MM.1S (cell line): Measurements from ENCODE around the gene FBXO34.

ENCODE experiments used
- DNase-seq: peaks from one replicate; pipeline ENCODE4 v3.0.0-alpha.2; 2015
- H2AFZ ChIP-seq: fragments of 300-600 bp; sonication (generic); 2 replicates; pipeline ENCODE4 v1.6.0; 2016; ENCODE audit warnings: antibody characterized with exemption, low read length
- H3F3A ChIP-seq: fragments of 300-600 bp; sonication (generic); 2 replicates; pipeline ENCODE4 v1.6.1; 2016; ENCODE audit warnings: mild to moderate bottlenecking, antibody characterized with exemption, low read length, moderate library complexity, mixed read lengths; ENCODE audit not compliant: insufficient read depth
- H3K27ac ChIP-seq: fragments of 300-600 bp; sonication (generic); 2 replicates; pipeline ENCODE4 v1.5.1; 2016; ENCODE audit warnings: mild to moderate bottlenecking, low read length
- H3K27me3 ChIP-seq: fragments of 300-600 bp; sonication (generic); replicated peaks from 2 replicates; pipeline ENCODE4 v1.6.0; 2016; ENCODE audit warnings: low read length; ENCODE audit not compliant: insufficient read depth
- H3K36me3 ChIP-seq: fragments of 300-600 bp; sonication (generic); replicated peaks from 2 replicates; pipeline ENCODE4 v1.6.1; 2016; ENCODE audit warnings: mild to moderate bottlenecking, low read length, mixed read lengths; ENCODE audit not compliant: insufficient read depth
- H3K4me1 ChIP-seq: fragments of 300-600 bp; sonication (generic); 2 replicates; pipeline ENCODE4 v1.6.1; 2016; ENCODE audit warnings: low read length, mixed read lengths
- H3K4me2 ChIP-seq: fragments of 300-600 bp; sonication (generic); 2 replicates; pipeline ENCODE4 v1.6.0; 2016; ENCODE audit warnings: low read depth, low read length
- H3K4me3 ChIP-seq: fragments of 300-600 bp; sonication (generic); 2 replicates; pipeline ENCODE4 v1.5.1; 2016; ENCODE audit warnings: low read length, mixed read lengths
- H3K79me2 ChIP-seq: fragments of 300-600 bp; sonication (generic); 2 replicates; pipeline ENCODE4 v1.6.1; 2016; ENCODE audit warnings: mixed run types, low read length, mixed read lengths
- H3K9ac ChIP-seq: fragments of 300-600 bp; sonication (generic); 2 replicates; pipeline ENCODE4 v1.6.1; 2016; ENCODE audit warnings: low read length, mixed read lengths
- H3K9me2 ChIP-seq: fragments of 300-600 bp; sonication (generic); replicated peaks from 2 replicates; pipeline ENCODE4 v1.6.1; 2016; ENCODE audit warnings: mild to moderate bottlenecking, low read length, mixed read lengths; ENCODE audit not compliant: insufficient read depth
- H3K9me3 ChIP-seq: fragments of 300-600 bp; sonication (generic); replicated peaks from 2 replicates; pipeline ENCODE4 v1.6.1; 2016; ENCODE audit warnings: mild to moderate bottlenecking, low read length, mixed read lengths; ENCODE audit not compliant: insufficient read depth
- H4K20me1 ChIP-seq: fragments of 300-600 bp; sonication (generic); 2 replicates; pipeline ENCODE4 v1.6.1; 2016; ENCODE audit warnings: mild to moderate bottlenecking, low read length, moderate library complexity, mixed read lengths; ENCODE audit not compliant: insufficient read depth
- CTCF ChIP-seq: fragments of 300-600 bp; sonication (generic); IDR thresholded peaks from 2 replicates; pipeline ENCODE4 v1.5.1; 2016; ENCODE audit warnings: antibody characterized with exemption, low read length, mixed read lengths
- EZH2 ChIP-seq: fragments of 300-600 bp; sonication (generic); optimal IDR thresholded peaks from 2 replicates; pipeline ENCODE3; 2017; ENCODE audit warnings: low read depth, mild to moderate bottlenecking, antibody characterized with exemption, low read length, mixed read lengths
- EZH2phosphoT487 ChIP-seq: fragments of 300-600 bp; sonication (generic); IDR thresholded peaks from 2 replicates; pipeline ENCODE4 v1.6.1; 2018; ENCODE audit warnings: antibody characterized with exemption, low read length

Gene FBXO34

GRCh38 chr14:55291480-55292081, 20.4 kb downstream of the FBXO34 start:
- Histone ChIP-seq H4K20me1 (no peaks in the 10 kb centered on the region), H3K36me3 (no peaks in the 10 kb centered on the region), H3K4me1 (no peaks in the 10 kb centered on the region), H3K79me2 (peaks cover 57% of the 10 kb centered on the region), H3K27ac (no peak overlapping the region), H3K27me3 (no peaks in the 10 kb centered on the region), H3K9ac (no peak overlapping the region), H3K4me2 (no peak overlapping the region), H3K9me3 (no peaks in the 10 kb centered on the region), H3K9me2 (no peaks in the 10 kb centered on the region), H3F3A (no peaks in the 10 kb centered on the region), H3K4me3 (no peak overlapping the region), H2AFZ (no peak overlapping the region)
- DNase-seq: no peak
- TF ChIP-seq EZH2 (no peak), EZH2phosphoT487 (no peak), CTCF (no peak)

GRCh38 chr14:55294603-55295002, 23.4 kb downstream of the FBXO34 start:
- DNase-seq: no peak
- H3K9me2 ChIP-seq: no peaks in the 10 kb centered on the region
- no peaks in the 10 kb centered on the region for H3K27me3 ChIP-seq
- H3K4me3 ChIP-seq: no peak overlapping the region
- H3K9me3 ChIP-seq: no peaks in the 10 kb centered on the region
- TF ChIP-seq CTCF (no peak), EZH2 (no peak), EZH2phosphoT487 (no peak)
- H3K9ac ChIP-seq: no peak overlapping the region
- no peak overlapping the region for H3K27ac ChIP-seq
- peaks cover 11% of the 10 kb centered on the region; the same call in 1 of the 2 replicates for H3K4me1 ChIP-seq
- H2AFZ ChIP-seq: no peak overlapping the region
- H3K79me2 ChIP-seq: peaks cover 41% of the 10 kb centered on the region
- H4K20me1 ChIP-seq: no peaks in the 10 kb centered on the region
- H3K36me3 ChIP-seq: no peaks in the 10 kb centered on the region
- no peaks in the 10 kb centered on the region for H3F3A ChIP-seq
- H3K4me2 ChIP-seq: no peak overlapping the region

GRCh38 chr14:55297611-55298499, 26.6 kb downstream of the FBXO34 start:
- Histone ChIP-seq H3K79me2 (peaks cover 23% of the 10 kb centered on the region), H3K4me2 (peak overlapping the region; percentile 21; the same call in 1 of the 2 replicates), H3K4me1 (peaks cover 11% of the 10 kb centered on the region; the same call in 1 of the 2 replicates), H4K20me1 (no peaks in the 10 kb centered on the region), H3K27me3 (no peaks in the 10 kb centered on the region), H3K27ac (no peak overlapping the region), H3F3A (no peaks in the 10 kb centered on the region), H3K4me3 (no peak overlapping the region), H2AFZ (no peak overlapping the region), H3K9me2 (no peaks in the 10 kb centered on the region), H3K36me3 (no peaks in the 10 kb centered on the region), H3K9me3 (no peaks in the 10 kb centered on the region), H3K9ac (no peak overlapping the region)
- TF ChIP-seq EZH2phosphoT487 (no peak), CTCF (peak; percentile 31), EZH2 (no peak)
- DNase-seq: peak; percentile 52
